ENCODE measurements around the gene SCN2B. TPM values are rescaled to one million over a fixed set of nuclear protein-coding genes. Genes with fewer than 3 reads are reported as not detected.

The SCN2B gene
- total RNA-seq, 3 donors from 2014 or later: 0.23 to 3.7 (median 0.34) TPM

DNA sequence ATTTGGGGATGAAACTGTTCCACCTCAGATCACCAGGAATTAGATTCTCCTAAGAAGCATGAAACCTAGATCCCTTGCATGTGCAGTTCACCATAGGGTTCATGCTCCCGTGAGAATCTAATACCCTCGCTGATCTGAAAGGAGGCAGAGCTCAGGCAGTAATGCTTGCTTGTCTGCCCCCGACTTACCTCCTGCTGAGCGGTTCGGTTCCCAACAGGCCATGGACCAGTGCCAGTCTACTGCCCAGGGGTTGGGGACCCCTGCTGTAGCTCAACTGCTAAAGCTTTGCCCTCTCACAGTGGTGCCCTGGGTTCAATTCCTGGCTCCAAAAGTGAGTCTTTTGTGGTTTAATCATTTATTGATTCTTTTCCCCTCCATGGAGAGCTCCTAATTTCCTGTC, 45.0 kb upstream of the SCN2B start:
- intact Hi-C loops (cut with DNase I, micrococcal nuclease): no loop called here

DNA sequence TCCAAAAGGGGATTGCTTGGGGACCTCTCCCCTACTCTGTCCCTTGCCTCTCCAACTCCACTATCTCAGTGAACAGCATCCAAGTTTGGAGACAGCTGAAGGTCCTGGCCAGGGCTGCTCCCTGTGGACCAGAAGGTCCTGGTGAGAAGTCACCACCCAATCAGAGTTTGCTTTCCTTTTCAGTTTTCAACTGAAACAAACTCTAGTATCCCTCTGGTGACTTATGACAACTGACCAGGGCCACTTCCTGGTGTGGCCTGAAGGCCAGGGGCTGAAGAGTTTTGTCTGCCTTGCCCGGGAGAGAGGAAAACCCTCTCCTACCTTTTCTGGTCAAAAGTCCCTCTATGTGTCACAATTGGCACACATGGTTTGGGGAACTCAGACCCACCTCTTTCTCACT, 43.3 kb upstream of the SCN2B start:
- ATAC-seq: peak; percentile 20
- TF ChIP-seq, protein P1, sequence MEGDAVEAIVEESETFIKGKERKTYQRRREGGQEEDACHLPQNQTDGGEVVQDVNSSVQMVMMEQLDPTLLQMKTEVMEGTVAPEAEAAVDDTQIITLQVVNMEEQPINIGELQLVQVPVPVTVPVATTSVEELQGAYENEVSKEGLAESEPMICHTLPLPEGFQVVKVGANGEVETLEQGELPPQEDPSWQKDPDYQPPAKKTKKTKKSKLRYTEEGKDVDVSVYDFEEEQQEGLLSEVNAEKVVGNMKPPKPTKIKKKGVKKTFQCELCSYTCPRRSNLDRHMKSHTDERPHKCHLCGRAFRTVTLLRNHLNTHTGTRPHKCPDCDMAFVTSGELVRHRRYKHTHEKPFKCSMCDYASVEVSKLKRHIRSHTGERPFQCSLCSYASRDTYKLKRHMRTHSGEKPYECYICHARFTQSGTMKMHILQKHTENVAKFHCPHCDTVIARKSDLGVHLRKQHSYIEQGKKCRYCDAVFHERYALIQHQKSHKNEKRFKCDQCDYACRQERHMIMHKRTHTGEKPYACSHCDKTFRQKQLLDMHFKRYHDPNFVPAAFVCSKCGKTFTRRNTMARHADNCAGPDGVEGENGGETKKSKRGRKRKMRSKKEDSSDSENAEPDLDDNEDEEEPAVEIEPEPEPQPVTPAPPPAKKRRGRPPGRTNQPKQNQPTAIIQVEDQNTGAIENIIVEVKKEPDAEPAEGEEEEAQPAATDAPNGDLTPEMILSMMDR (IDR thresholded peaks at IDR 0.05): no peak
- H3K4me3 ChIP-seq: no peak overlapping the region
- no peak for DNase-seq
- no peaks in the 10 kb centered on the region for H3K9me3 ChIP-seq
- peaks cover 5% of the 10 kb centered on the region for H3K4me1 ChIP-seq (ENCODE audit: low read depth)
- intact Hi-C loops (cut with DNase I, micrococcal nuclease): no loop called here
- no peaks in the 10 kb centered on the region for H3K36me3 ChIP-seq (ENCODE audit: low read depth)

More for the DNA sequence above, 45.0 kb upstream of the SCN2B start:
- DNase-seq (no peak), ATAC-seq (no peak)
- no peaks in the 10 kb centered on the region for H3K4me1 ChIP-seq (ENCODE audit: low read depth)
- TF ChIP-seq, protein P1 (IDR thresholded peaks at IDR 0.05): no peak
- no peaks in the 10 kb centered on the region for H3K9me3 ChIP-seq
- no peaks in the 10 kb centered on the region for H3K36me3 ChIP-seq (ENCODE audit: low read depth)
- no peak overlapping the region for H3K4me3 ChIP-seq

DNA sequence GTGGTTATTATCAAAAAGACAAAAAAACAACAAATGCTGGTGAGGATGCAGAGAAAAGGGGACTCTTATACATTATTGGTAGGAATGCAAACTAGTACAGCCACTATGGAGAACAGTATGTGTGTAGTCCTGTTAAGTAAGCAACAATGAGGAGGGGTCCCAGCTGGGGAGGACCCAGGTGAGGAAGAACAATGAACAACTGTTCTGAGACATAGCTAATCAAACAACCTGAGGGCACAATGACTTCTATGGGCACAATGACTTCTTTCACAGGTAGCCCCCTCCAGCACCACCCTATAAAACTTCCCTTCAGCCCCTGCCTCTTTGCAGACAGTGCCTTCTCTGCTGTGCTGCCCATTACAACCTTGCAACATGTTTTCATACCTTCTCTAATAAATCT, 42.8 kb upstream of the SCN2B start:
- TF ChIP-seq, protein P1 (IDR thresholded peaks at IDR 0.05): no peak
- Histone ChIP-seq H3K4me3 (no peak overlapping the region), H3K36me3 (ENCODE audit: low read depth) (no peaks in the 10 kb centered on the region), H3K4me1 (ENCODE audit: low read depth) (peaks cover 8% of the 10 kb centered on the region), H3K9me3 (no peaks in the 10 kb centered on the region)
- no peak for DNase-seq
- intact Hi-C loops (cut with DNase I, micrococcal nuclease): no loop called here
- ATAC-seq: no peak

DNA sequence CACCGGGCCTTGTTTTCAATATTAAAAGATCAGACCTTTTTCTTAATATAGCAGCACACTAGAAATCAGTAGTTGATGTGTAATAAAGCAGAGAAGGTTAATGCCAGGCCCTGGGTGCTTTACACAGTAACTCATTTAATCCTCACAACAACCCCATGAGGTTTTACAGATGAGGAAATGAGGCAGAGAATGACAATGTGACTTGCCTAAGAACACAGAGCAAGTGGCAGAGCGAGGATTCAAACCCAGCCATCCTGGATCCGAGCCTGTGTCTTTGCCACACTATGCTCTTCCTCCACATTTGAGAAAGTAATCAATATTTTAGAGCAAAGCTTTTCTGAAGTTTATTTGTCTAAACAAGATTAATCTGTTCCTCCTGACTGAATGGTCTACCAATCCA, 41.1 kb upstream of the SCN2B start:
- DNase-seq: no peak
- no peaks in the 10 kb centered on the region for H3K36me3 ChIP-seq (ENCODE audit: low read depth)
- TF ChIP-seq, protein P1 (IDR thresholded peaks at IDR 0.05): no peak
- ATAC-seq: no peak
- no peak overlapping the region for H3K4me3 ChIP-seq
- H3K9me3 ChIP-seq: no peaks in the 10 kb centered on the region
- peaks cover 22% of the 10 kb centered on the region for H3K4me1 ChIP-seq (ENCODE audit: low read depth)
- intact Hi-C loops (cut with DNase I, micrococcal nuclease): no loop called here

DNA sequence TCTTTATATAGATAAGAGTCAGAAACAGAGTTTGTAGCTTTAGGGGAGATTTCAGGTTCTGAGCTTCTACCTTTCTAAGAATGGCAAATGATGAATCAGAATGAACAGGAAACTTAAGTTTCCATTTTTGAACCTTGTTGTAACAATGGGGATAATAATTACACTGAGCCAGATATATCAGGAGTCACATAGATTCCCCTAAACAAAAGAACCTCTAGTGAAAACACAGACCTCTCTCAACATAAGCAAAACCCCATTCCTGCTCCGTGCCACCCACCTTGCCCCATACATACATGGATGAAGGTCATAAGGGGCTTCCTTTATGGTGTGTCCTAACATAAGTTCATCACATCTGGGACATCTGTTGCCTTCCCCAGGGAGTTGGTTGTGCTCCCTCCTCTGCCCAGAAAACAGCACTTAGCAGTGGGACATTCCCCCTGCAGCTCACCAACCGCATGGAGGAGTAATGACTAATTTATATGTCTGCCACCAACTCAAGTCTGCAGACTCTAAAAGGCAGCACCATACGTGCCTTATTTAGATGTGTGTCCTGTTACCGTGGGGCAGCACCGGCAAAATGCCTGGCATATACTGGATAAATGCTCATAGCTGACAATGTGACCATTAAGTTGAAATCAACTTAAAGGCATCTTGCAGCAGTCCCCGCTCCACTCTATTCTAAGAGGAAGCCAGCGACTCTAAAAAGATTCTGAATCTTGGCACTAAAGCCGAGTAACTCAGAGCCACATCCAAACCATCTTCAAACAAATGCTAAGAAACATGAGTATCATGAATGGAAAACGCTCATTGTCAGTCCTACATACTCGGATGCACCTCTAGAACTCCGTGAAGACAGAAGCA, 40.4 kb upstream of the SCN2B start:
- intact Hi-C loops (cut with DNase I, micrococcal nuclease): no loop called here
- ATAC-seq (no peak), DNase-seq (no peak)
- Histone ChIP-seq H3K9me3 (no peaks in the 10 kb centered on the region), H3K36me3 (ENCODE audit: low read depth) (no peaks in the 10 kb centered on the region), H3K4me3 (no peak overlapping the region), H3K4me1 (ENCODE audit: low read depth) (peaks cover 28% of the 10 kb centered on the region)
- TF ChIP-seq, protein P1 (IDR thresholded peaks at IDR 0.05): no peak

Data from mucosa of descending colon (tissue), 3 donors.